Fibroblast of villous mesenchyme (primary cell): ENCODE results near the gene TBX10. TPM values are rescaled to one million over a fixed set of nuclear protein-coding genes. Genes with fewer than 3 reads are reported as not detected.

ENCODE experiments used
- DNase-seq: peaks from one replicate; pipeline ENCODE4 v3.0.0-alpha.2; 2010; ENCODE audit warnings: low read depth
- H3K4me3 ChIP-seq: 2 replicates; pipeline ENCODE4 v1.5.1; 2011; ENCODE audit warnings: low read depth, mild to moderate bottlenecking, low read length
- total RNA-seq: library from RNA; depleted of rRNA; stranded (reverse); fragments of >200 nt; gene quantifications from 2 replicates; pipeline ENCODE4 v1.2.3, GENCODE V29; 2012
- TF ChIP-seq, protein P1 (sequence below): IDR thresholded peaks from 2 replicates; pipeline ENCODE4 v1.5.1; 2012; ENCODE audit warnings: low read depth, mild to moderate bottlenecking, low read length; ENCODE audit not compliant: insufficient read depth

The TBX10 gene
- total RNA-seq, 1 donor: not detected

DNA sequence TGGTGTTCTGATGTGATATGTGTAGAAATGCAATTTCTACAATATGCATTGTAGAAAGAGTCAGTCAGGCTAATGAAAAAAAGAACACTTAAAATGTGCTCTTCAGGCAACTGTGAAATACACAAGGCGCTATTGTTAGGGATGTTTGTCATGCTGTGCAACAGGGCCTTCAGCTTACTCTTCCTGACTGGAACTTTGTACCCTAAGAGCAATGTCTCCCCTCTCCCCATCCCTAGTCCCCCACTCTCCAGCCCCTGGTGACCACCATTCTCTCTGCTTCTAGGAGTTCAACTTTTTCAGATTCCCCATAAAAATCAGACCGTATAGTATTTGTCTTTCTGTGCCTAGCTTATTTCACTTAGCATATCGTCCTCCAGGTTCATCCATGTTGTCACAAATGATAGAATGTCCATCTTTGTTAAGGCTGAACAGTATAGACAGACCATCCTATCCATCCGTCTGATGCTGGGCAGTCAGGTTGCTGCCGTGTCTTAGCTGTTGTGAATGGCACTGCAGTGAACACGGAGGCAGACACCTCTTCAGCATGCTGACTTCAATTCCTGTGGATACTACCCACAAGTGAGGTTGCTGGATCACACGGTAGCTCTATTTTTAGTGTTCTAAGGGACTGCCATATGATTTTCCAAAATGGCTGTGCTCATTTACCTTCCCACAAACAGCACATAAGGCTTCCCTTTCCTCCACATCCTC lies 22.2 kb downstream of the TBX10 start:
- TF ChIP-seq, protein P1, sequence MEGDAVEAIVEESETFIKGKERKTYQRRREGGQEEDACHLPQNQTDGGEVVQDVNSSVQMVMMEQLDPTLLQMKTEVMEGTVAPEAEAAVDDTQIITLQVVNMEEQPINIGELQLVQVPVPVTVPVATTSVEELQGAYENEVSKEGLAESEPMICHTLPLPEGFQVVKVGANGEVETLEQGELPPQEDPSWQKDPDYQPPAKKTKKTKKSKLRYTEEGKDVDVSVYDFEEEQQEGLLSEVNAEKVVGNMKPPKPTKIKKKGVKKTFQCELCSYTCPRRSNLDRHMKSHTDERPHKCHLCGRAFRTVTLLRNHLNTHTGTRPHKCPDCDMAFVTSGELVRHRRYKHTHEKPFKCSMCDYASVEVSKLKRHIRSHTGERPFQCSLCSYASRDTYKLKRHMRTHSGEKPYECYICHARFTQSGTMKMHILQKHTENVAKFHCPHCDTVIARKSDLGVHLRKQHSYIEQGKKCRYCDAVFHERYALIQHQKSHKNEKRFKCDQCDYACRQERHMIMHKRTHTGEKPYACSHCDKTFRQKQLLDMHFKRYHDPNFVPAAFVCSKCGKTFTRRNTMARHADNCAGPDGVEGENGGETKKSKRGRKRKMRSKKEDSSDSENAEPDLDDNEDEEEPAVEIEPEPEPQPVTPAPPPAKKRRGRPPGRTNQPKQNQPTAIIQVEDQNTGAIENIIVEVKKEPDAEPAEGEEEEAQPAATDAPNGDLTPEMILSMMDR: no peak
- H3K4me3 ChIP-seq: no peak overlapping the region
- DNase-seq: no peak

DNA sequence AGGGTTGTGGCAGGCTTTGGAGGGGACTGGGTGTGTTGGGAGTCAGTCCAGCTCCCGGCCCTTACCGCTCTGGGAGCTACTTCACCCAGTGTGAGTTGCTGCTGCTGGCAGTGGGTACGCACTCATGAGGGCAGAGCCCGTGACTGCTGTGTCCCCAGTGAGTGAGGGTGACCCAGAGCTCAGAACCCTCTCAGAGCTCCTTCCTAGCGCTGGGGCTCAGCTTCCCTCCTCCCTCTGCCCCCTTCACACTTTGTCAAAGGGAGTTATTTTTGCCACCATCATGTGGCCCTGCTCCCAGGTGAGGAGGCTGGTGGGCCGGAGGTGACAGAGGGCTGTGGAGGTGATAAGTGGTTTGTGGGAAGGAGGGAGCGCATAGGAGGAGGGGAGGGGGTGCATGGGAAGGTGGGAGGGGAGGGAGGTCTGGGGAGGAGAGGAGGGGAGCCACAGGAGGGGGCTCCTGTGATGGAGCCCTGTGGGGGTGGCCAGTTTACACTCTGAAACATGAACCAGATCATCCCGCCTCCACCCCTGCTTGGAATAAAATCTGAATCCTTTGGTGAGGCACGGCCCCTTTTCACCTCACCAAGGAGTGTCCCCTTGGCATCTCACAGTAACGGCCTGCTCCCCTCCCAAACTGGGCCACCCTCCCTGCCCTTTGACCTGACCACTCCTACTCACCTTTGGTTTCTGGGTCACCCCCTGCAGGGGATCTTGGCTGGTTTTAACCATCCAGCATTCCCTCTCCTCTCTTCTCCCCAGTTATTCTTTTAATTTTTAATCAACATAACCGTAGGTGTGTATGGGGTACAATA lies 22.9 kb downstream of the TBX10 start:
- TF ChIP-seq, protein P1: no peak
- no peak for DNase-seq
- H3K4me3 ChIP-seq: no peak overlapping the region

DNA sequence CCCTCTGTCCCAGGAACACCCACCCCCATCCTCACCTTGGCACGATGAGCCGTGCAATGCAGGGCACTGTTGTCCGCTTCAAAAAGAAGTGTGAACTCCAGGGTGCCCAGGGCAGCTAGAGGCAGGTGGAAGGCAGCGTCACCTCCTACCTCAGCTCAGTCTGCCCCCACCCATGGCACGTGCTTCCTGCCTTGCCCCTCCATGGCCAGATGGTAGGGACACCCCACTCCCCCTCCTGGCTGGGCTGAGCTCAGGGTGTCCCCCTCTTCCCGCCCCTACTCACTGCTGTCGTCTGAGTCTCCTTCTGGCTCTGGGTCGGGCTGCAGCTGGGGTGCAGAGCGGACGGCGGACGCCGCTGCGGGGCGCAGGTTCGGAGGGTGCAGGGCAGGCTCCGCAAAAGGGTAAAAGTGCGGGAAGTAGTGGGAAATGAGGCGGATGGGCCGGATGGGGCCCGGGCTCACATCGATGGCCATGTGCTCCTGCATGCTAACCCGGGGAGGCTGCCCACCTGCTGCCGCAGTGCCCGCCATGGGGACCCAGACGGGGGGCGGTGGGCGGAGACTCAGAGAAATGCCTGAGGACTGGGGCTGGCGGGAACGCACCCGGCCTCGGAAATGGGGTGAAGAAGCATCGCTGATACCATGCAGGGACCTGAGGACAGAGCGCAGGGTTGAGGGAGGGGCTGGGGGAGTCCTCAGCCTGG lies 23.7 kb downstream of the TBX10 start:
- TF ChIP-seq, protein P1: no peak
- no peak for DNase-seq
- H3K4me3 ChIP-seq: no peak overlapping the region

DNA sequence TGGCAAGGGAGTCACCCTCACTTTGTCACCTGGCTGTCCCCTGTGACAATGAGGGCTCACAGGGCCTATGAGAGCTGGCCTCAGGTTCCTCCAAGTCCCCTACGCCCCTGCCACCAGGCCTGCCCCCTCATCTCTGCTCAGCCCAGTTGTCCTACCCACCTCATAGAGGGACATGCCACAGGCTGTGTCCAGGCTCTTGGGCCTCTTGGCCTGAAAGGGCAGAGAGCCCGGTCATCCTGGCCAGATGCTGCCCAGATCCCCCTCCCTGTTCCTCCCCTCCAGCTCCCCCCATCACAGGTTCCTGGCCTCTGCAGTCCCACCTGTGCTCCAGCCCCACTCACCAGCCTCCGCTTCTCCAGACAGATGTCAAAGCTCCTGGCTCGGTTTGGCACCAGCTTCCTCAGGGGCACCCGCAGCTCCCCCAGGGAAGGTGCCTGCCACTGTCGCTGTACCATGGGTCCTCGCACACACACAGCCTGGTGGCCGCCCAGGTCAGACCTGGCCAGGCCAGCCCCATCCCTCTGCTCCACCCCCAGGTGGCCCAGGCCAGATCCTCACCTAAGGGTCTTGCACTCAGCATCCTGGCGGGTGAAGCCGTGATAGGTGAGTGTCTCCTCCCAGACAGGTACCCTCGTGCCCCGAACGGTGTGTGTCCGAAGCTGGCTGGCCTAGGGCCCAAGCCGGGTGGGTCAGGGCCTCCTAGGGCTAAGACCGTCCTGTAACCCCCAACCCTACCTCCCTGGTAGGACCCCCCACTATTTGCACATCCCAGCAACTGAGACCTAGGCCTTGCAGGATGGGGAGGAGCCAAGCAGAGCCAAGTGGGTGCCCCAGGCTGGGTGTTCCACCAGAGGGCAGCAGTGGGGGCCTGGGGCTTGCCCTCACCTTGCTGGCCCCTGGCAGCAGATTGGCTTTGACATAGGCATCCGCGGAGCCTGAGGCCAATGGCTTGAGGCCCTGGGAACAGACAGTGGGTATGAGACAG lies 24.5 kb downstream of the TBX10 start:
- TF ChIP-seq, protein P1: peak; percentile 41
- no peak for DNase-seq
- H3K4me3 ChIP-seq: no peak overlapping the region

DNA sequence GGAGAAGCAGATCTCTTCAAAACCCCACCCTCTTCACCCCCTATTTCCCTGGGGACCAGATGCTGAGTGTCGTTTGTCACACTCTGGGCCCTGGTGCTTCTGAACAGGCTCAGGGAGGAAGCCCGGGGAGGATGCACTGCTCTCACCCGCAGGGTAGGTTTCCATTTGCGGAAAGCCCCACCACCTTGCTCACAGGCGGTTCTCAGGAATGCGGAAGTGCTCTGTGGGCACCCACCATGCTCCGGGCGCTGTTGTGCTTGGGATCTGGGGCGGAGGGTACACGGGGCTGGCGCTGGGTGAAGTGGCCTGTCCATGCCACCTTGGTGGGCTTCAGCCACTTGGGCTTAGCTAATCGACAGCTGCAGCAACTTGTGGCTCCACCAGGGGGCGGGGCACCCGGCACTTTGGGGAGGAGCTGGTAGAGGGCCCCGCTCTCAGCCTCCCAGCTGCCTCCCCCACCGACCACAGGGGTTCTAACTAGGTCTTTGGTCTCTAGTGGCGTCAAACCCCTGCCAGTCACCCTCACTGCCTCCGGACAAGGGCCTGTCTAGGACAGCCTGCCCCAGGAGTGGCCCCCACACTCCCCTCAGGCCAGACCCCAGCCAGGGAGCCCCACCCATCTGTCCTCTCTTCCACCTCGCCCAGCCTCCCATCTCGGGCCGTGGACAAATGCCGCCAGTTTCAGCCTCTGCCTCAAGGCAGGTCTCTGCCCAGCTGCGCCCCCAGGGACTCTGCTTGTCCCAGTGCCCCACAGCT lies 25.4 kb downstream of the TBX10 start:
- H3K4me3 ChIP-seq: peak overlapping the region; percentile 48
- DNase-seq: peak; percentile 32
- TF ChIP-seq, protein P1: peak; percentile 73
